ENCODE data around the gene GDAP2.

Gene GDAP2

GRCh38 chr1:117841117-117841650, 88.2 kb downstream of the GDAP2 start:
- no peak overlapping the region for H3K27ac ChIP-seq (ENCODE audit: low read depth, low read length)
- H3K4me3 ChIP-seq (ENCODE audit: low read depth, low read length): no peak overlapping the region
- no peaks in the 10 kb centered on the region for H3K36me3 ChIP-seq (ENCODE audit: control insufficient read depth, insufficient read depth, low read length)
- H3K9ac ChIP-seq (ENCODE audit: low read length): no peak overlapping the region
- H3K9me3 ChIP-seq (ENCODE audit: control insufficient read depth, insufficient read depth, low read depth, low read length): no peaks in the 10 kb centered on the region
- H3K4me1 ChIP-seq (ENCODE audit: control insufficient read depth, insufficient read depth, low read length): no peaks in the 10 kb centered on the region
- no peaks in the 10 kb centered on the region for H3K27me3 ChIP-seq (ENCODE audit: control insufficient read depth, insufficient read depth, low read length)

GRCh38 chr1:117838911-117839310, 90.5 kb downstream of the GDAP2 start:
- H3K36me3 ChIP-seq (ENCODE audit: control insufficient read depth, insufficient read depth, low read length): no peaks in the 10 kb centered on the region
- no peaks in the 10 kb centered on the region for H3K9me3 ChIP-seq (ENCODE audit: control insufficient read depth, insufficient read depth, low read depth, low read length)
- H3K4me1 ChIP-seq (ENCODE audit: control insufficient read depth, insufficient read depth, low read length): no peaks in the 10 kb centered on the region
- H3K27ac ChIP-seq (ENCODE audit: low read depth, low read length): no peak overlapping the region
- H3K4me3 ChIP-seq (ENCODE audit: low read depth, low read length): no peak overlapping the region
- no peak overlapping the region for H3K9ac ChIP-seq (ENCODE audit: low read length)
- H3K27me3 ChIP-seq (ENCODE audit: control insufficient read depth, insufficient read depth, low read length): no peaks in the 10 kb centered on the region

DNA sequence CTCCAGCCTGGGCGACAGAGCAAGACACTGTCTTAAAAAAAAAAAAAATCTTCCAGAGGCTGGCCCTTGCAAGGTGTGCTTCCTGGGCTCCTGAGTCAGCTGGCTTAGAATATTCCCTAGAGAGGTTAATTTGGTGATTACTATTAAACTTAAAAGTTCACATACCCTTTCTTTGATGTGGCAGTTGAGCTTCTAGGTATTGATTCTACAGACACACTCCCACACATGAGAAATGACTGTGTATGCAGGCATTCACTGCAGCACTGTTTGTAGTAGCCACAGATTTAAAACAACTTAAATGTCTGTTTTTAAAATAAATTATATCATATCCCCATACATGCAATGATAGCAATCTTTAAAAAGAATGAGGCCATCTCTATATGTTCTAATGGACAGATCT, 93.4 kb downstream of the GDAP2 start:
- no peak overlapping the region for H3K27ac ChIP-seq (ENCODE audit: low read depth, low read length)
- no peak overlapping the region for H3K9ac ChIP-seq (ENCODE audit: low read length)
- H3K27me3 ChIP-seq (ENCODE audit: control insufficient read depth, insufficient read depth, low read length): no peaks in the 10 kb centered on the region

DNA sequence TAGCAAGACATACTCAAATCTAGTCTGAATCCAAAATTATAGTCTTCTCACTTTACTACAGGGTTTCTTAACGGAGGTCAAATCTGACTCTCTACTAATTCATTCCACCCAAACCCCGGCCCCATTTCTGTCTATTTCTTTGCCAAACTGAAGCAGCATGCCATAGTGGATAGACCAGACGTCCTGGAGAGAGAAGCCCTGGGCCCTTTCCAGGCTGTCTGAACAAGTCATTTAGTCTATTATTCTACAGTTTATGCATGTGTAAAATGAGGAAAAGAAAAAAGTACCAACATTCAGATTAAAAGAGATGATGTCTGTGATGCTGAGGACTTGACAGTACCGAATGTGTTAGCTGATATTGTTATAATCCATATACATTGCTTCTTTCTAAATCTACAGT, 95.0 kb downstream of the GDAP2 start:
- H3K4me3 ChIP-seq (ENCODE audit: low read depth, low read length): no peak overlapping the region
- H3K9ac ChIP-seq (ENCODE audit: low read length): no peak overlapping the region
- H3K27me3 ChIP-seq (ENCODE audit: control insufficient read depth, insufficient read depth, low read length): no peaks in the 10 kb centered on the region
- H3K27ac ChIP-seq (ENCODE audit: low read depth, low read length): no peak overlapping the region
- H3K36me3 ChIP-seq (ENCODE audit: control insufficient read depth, insufficient read depth, low read length): no peaks in the 10 kb centered on the region
- no peaks in the 10 kb centered on the region for H3K4me1 ChIP-seq (ENCODE audit: control insufficient read depth, insufficient read depth, low read length)
- no peaks in the 10 kb centered on the region for H3K9me3 ChIP-seq (ENCODE audit: control insufficient read depth, insufficient read depth, low read depth, low read length)

More for the DNA sequence above, 93.4 kb downstream of the GDAP2 start:
- H3K36me3 ChIP-seq (ENCODE audit: control insufficient read depth, insufficient read depth, low read length): no peaks in the 10 kb centered on the region
- H3K4me3 ChIP-seq (ENCODE audit: low read depth, low read length): no peak overlapping the region
- H3K4me1 ChIP-seq (ENCODE audit: control insufficient read depth, insufficient read depth, low read length): no peaks in the 10 kb centered on the region
- H3K9me3 ChIP-seq (ENCODE audit: control insufficient read depth, insufficient read depth, low read depth, low read length): no peaks in the 10 kb centered on the region

- H3K9me3 ChIP-seq (ENCODE audit: control insufficient read depth, insufficient read depth, low read depth, low read length): no peaks in the 10 kb centered on the region
- no peak overlapping the region for H3K4me3 ChIP-seq (ENCODE audit: low read depth, low read length)
- H3K9ac ChIP-seq (ENCODE audit: low read length): no peak overlapping the region
- H3K36me3 ChIP-seq (ENCODE audit: control insufficient read depth, insufficient read depth, low read length): no peaks in the 10 kb centered on the region
- H3K4me1 ChIP-seq (ENCODE audit: control insufficient read depth, insufficient read depth, low read length): no peaks in the 10 kb centered on the region
- H3K27ac ChIP-seq (ENCODE audit: low read depth, low read length): no peak overlapping the region
- no peaks in the 10 kb centered on the region for H3K27me3 ChIP-seq (ENCODE audit: control insufficient read depth, insufficient read depth, low read length)
These were observed 97.0 kb downstream of the GDAP2 start for GRCh38 chr1:117832453-117832852.

- Histone ChIP-seq H3K27ac (ENCODE audit: low read depth, low read length) (no peak overlapping the region), H3K27me3 (ENCODE audit: control insufficient read depth, insufficient read depth, low read length) (no peaks in the 10 kb centered on the region), H3K9ac (ENCODE audit: low read length) (no peak overlapping the region), H3K4me3 (ENCODE audit: low read depth, low read length) (no peak overlapping the region), H3K36me3 (ENCODE audit: control insufficient read depth, insufficient read depth, low read length) (no peaks in the 10 kb centered on the region), H3K4me1 (ENCODE audit: control insufficient read depth, insufficient read depth, low read length) (no peaks in the 10 kb centered on the region), H3K9me3 (ENCODE audit: control insufficient read depth, insufficient read depth, low read depth, low read length) (no peaks in the 10 kb centered on the region)
These were observed 99.2 kb downstream of the GDAP2 start for GRCh38 chr1:117830222-117830621.

GRCh38 chr1:117828201-117828600, 101.2 kb downstream of the GDAP2 start:
- H3K4me1 ChIP-seq (ENCODE audit: control insufficient read depth, insufficient read depth, low read length): no peaks in the 10 kb centered on the region
- H3K27me3 ChIP-seq (ENCODE audit: control insufficient read depth, insufficient read depth, low read length): no peaks in the 10 kb centered on the region
- H3K9me3 ChIP-seq (ENCODE audit: control insufficient read depth, insufficient read depth, low read depth, low read length): no peaks in the 10 kb centered on the region
- no peak overlapping the region for H3K4me3 ChIP-seq (ENCODE audit: low read depth, low read length)
- H3K27ac ChIP-seq (ENCODE audit: low read depth, low read length): no peak overlapping the region
- H3K9ac ChIP-seq (ENCODE audit: low read length): no peak overlapping the region
- H3K36me3 ChIP-seq (ENCODE audit: control insufficient read depth, insufficient read depth, low read length): no peaks in the 10 kb centered on the region

- H3K9ac ChIP-seq (ENCODE audit: low read length): no peak overlapping the region
- no peak overlapping the region for H3K4me3 ChIP-seq (ENCODE audit: low read depth, low read length)
- no peaks in the 10 kb centered on the region for H3K27me3 ChIP-seq (ENCODE audit: control insufficient read depth, insufficient read depth, low read length)
- no peak overlapping the region for H3K27ac ChIP-seq (ENCODE audit: low read depth, low read length)
- no peaks in the 10 kb centered on the region for H3K4me1 ChIP-seq (ENCODE audit: control insufficient read depth, insufficient read depth, low read length)
- peaks cover 6% of the 10 kb centered on the region for H3K9me3 ChIP-seq (ENCODE audit: control insufficient read depth, insufficient read depth, low read depth, low read length)
- H3K36me3 ChIP-seq (ENCODE audit: control insufficient read depth, insufficient read depth, low read length): no peaks in the 10 kb centered on the region
These were observed 102.8 kb downstream of the GDAP2 start for GRCh38 chr1:117826540-117827078.

- H3K9ac ChIP-seq (ENCODE audit: low read length): no peak overlapping the region
- no peak overlapping the region for H3K4me3 ChIP-seq (ENCODE audit: low read depth, low read length)
- no peaks in the 10 kb centered on the region for H3K27me3 ChIP-seq (ENCODE audit: control insufficient read depth, insufficient read depth, low read length)
- no peaks in the 10 kb centered on the region for H3K36me3 ChIP-seq (ENCODE audit: control insufficient read depth, insufficient read depth, low read length)
- H3K9me3 ChIP-seq (ENCODE audit: control insufficient read depth, insufficient read depth, low read depth, low read length): peaks cover 11% of the 10 kb centered on the region
- no peaks in the 10 kb centered on the region for H3K4me1 ChIP-seq (ENCODE audit: control insufficient read depth, insufficient read depth, low read length)
- H3K27ac ChIP-seq (ENCODE audit: low read depth, low read length): no peak overlapping the region
These were observed 103.3 kb downstream of the GDAP2 start for GRCh38 chr1:117826119-117826518.

DNA sequence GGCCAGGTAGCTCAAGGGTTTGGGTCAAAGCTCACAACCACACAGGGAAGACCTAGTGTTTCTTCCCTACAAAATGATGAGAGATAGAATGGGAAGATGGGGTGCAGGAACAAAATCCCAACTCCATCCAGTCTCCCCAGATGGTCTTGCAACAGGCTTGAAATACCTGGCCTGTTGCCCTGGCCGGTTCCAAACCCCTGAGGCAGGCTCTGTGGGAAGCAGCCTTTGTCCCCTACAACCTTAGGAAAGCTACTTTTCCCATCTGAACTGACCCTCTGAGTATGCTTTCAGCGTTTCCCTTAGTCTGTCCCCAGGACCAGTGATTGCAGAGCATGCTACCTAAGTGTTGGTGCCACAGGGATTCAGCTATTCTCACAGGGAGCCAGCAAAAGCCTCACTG, 104.0 kb downstream of the GDAP2 start:
- Histone ChIP-seq H3K9me3 (ENCODE audit: control insufficient read depth, insufficient read depth, low read depth, low read length) (peaks cover 12% of the 10 kb centered on the region), H3K27me3 (ENCODE audit: control insufficient read depth, insufficient read depth, low read length) (no peaks in the 10 kb centered on the region), H3K4me1 (ENCODE audit: control insufficient read depth, insufficient read depth, low read length) (no peaks in the 10 kb centered on the region), H3K9ac (ENCODE audit: low read length) (no peak overlapping the region), H3K4me3 (ENCODE audit: low read depth, low read length) (no peak overlapping the region), H3K27ac (ENCODE audit: low read depth, low read length) (no peak overlapping the region), H3K36me3 (ENCODE audit: control insufficient read depth, insufficient read depth, low read length) (no peaks in the 10 kb centered on the region)

DNA sequence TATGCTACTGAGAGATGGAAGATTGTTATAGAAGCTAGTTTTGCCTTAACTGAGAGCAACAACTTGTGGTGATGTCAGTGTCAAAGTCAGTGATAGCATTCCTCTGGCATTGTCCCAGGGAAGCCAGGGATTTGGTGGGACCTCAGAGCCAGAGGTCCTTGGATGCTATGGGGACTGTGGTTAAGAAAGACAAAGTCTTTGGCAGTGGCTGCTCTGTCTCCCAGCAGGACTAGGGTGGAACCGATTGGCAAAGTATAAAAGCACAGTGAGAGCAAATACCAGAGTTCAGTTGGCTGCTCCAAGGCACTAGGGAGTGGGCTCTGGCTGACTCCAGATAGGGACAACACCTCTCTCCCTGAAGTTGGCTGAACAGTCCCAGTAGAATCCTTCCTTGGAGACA, 104.8 kb downstream of the GDAP2 start:
- H3K4me3 ChIP-seq (ENCODE audit: low read depth, low read length): no peak overlapping the region
- no peak overlapping the region for H3K9ac ChIP-seq (ENCODE audit: low read length)
- peaks cover 12% of the 10 kb centered on the region for H3K9me3 ChIP-seq (ENCODE audit: control insufficient read depth, insufficient read depth, low read depth, low read length)
- H3K4me1 ChIP-seq (ENCODE audit: control insufficient read depth, insufficient read depth, low read length): no peaks in the 10 kb centered on the region
- no peak overlapping the region for H3K27ac ChIP-seq (ENCODE audit: low read depth, low read length)
- no peaks in the 10 kb centered on the region for H3K27me3 ChIP-seq (ENCODE audit: control insufficient read depth, insufficient read depth, low read length)
- no peaks in the 10 kb centered on the region for H3K36me3 ChIP-seq (ENCODE audit: control insufficient read depth, insufficient read depth, low read length)

All from HUES6 (cell line).